Smooth muscle cell (in vitro differentiated cells): ENCODE results near the gene AGAP1. TPM values are rescaled to one million over a fixed set of nuclear protein-coding genes. Genes with fewer than 3 reads are reported as not detected.

Source experiments
- DNase-seq: peaks from one replicate; lab custom pipeline; 2025; ENCODE audit not compliant: unreplicated experiment; lab: John Stamatoyannopoulos, UW
- H2AFZ ChIP-seq: fragments of 200-600 bp; sonication (generic); 2 replicates; pipeline ENCODE4 v1.6.0; 2016; ENCODE audit warnings: antibody characterized with exemption, low read depth, mild to moderate bottlenecking
- H3F3A ChIP-seq: fragments of 200-600 bp; sonication (generic); 2 replicates; pipeline ENCODE4 v1.6.0; 2017; ENCODE audit warnings: antibody characterized with exemption, low read depth
- H3K27ac ChIP-seq: fragments of 200-600 bp; sonication (generic); 2 replicates; pipeline ENCODE4 v1.5.1; 2016; ENCODE audit warnings: low read depth, mild to moderate bottlenecking
- H3K27me3 ChIP-seq: fragments of 200-600 bp; sonication (generic); 2 replicates; pipeline ENCODE4 v1.6.1; 2016; ENCODE audit warnings: low read depth, mild to moderate bottlenecking
- H3K36me3 ChIP-seq: fragments of 200-600 bp; sonication (generic); 2 replicates; pipeline ENCODE4 v1.5.1; 2016; ENCODE audit warnings: low read depth
- H3K4me1 ChIP-seq: fragments of 200-600 bp; sonication (generic); 2 replicates; pipeline ENCODE4 v1.5.1; 2016; ENCODE audit warnings: low read depth
- H3K4me2 ChIP-seq: fragments of 200-600 bp; sonication (generic); 2 replicates; pipeline ENCODE4 v1.6.0; 2016; ENCODE audit warnings: mild to moderate bottlenecking
- H3K4me3 ChIP-seq: fragments of 200-600 bp; sonication (generic); 2 replicates; pipeline ENCODE4 v1.5.1; 2016; ENCODE audit warnings: mild to moderate bottlenecking
- H3K79me2 ChIP-seq: fragments of 200-600 bp; sonication (generic); 2 replicates; pipeline ENCODE4 v1.6.0; 2016; ENCODE audit warnings: low read depth, mild to moderate bottlenecking
- H3K9ac ChIP-seq: fragments of 200-600 bp; sonication (generic); 2 replicates; pipeline ENCODE4 v1.6.0; 2016; ENCODE audit warnings: low read depth
- H3K9me3 ChIP-seq: fragments of 200-600 bp; sonication (generic); replicated peaks from 2 replicates; pipeline ENCODE4 v1.5.1; 2016; ENCODE audit warnings: low read depth
- H4K20me1 ChIP-seq: fragments of 200-600 bp; sonication (generic); 2 replicates; pipeline ENCODE4 v1.6.0; 2016; ENCODE audit warnings: low read depth
- WGBS: methylation state at CpG from one replicate; pipeline ENCODE4 v1.1.7; 2016; ENCODE audit warnings: low lambda C conversion rate; 5-methylcytosine and 5-hydroxymethylcytosine counted together
- polyA plus RNA-seq: library from polyadenylated mRNA; unstranded; fragments of >200 nt; fragmentation: Nextera tagmentation; extraction: Ambion mirVana; gene quantifications from 2 replicates; pipeline ENCODE4 v1.2.1, GENCODE V29; 2016
- total RNA-seq: library from RNA; depleted of rRNA; stranded (reverse); fragments of >200 nt; gene quantifications from 2 replicates; pipeline ENCODE4 v1.2.3, GENCODE V29; 2014
- TF ChIP-seq, protein P1 (sequence below): fragments of 200-600 bp; sonication (generic); IDR thresholded peaks from 2 replicates; pipeline ENCODE4 v1.5.1; 2017; ENCODE audit warnings: borderline replicate concordance, mild to moderate bottlenecking, antibody characterized with exemption; ENCODE audit not compliant: insufficient read depth, poor library complexity, severe bottlenecking

AGAP1 gene
- total and polyA plus RNA-seq, 2 experiments from 2014 or later, result 3.9 to 9.8 TPM

DNA sequence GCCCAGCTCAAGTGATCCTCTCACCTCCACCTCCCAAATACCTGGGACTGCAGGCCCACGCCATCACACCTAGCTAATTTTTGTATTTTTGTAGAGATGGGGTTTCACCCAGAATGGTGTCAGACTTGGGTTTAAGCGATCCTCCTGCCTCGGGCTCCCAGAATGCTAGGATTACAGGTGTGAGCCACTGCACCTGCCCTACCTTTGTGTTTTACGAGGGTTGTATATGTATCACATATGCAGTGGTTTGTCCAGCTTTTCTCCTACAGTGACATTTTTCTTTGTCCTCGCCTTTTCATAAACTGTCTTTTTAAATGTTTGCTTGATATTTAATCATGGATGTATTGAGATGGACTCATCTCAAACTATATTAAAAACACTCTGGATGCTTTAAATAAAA lies 38.5 kb downstream of the AGAP1 start:
- H3K4me1 ChIP-seq, result peaks cover 4% of the 10 kb centered on the region
- H3K36me3 ChIP-seq, result no peaks in the 10 kb centered on the region
- no peak overlapping the region for H3K4me2 ChIP-seq
- H3K9ac ChIP-seq, result no peak overlapping the region
- no peaks in the 10 kb centered on the region for H3F3A ChIP-seq
- no peak overlapping the region for H2AFZ ChIP-seq
- WGBS, result 97% methylated on average over 5 of the region's 5 CpGs
- no peaks in the 10 kb centered on the region for H3K27me3 ChIP-seq
- H3K79me2 ChIP-seq, result peaks cover 61% of the 10 kb centered on the region
- H3K4me3 ChIP-seq, result no peak overlapping the region
- DNase-seq, result no peak
- H3K27ac ChIP-seq, result no peak overlapping the region
- H3K9me3 ChIP-seq, result no peaks in the 10 kb centered on the region
- TF ChIP-seq, protein P1, sequence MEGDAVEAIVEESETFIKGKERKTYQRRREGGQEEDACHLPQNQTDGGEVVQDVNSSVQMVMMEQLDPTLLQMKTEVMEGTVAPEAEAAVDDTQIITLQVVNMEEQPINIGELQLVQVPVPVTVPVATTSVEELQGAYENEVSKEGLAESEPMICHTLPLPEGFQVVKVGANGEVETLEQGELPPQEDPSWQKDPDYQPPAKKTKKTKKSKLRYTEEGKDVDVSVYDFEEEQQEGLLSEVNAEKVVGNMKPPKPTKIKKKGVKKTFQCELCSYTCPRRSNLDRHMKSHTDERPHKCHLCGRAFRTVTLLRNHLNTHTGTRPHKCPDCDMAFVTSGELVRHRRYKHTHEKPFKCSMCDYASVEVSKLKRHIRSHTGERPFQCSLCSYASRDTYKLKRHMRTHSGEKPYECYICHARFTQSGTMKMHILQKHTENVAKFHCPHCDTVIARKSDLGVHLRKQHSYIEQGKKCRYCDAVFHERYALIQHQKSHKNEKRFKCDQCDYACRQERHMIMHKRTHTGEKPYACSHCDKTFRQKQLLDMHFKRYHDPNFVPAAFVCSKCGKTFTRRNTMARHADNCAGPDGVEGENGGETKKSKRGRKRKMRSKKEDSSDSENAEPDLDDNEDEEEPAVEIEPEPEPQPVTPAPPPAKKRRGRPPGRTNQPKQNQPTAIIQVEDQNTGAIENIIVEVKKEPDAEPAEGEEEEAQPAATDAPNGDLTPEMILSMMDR, result no peak
- peaks cover 93% of the 10 kb centered on the region for H4K20me1 ChIP-seq

DNA sequence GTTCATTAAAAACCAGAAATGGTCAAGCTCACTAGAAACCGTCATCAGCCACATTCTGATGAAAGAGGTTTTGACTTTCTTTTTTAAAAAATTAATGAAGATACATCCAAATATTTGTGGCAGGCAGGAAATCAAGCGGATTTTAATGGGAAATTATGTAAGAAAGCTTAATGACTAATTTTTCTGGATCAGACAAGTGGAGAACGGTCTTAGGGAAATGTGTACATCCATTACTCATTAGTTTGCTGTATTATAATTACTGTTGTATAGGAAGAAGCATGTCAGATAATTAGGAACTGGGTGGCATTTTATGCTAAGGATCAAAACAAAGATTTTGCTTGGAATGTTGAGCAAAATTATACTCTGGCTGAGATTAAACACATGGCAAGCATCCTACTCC lies 39.4 kb downstream of the AGAP1 start:
- H3K9ac ChIP-seq, result no peak overlapping the region
- H4K20me1 ChIP-seq, result peaks cover 93% of the 10 kb centered on the region
- H3K79me2 ChIP-seq, result peaks cover 64% of the 10 kb centered on the region
- no peak overlapping the region for H2AFZ ChIP-seq
- no peaks in the 10 kb centered on the region for H3K9me3 ChIP-seq
- no peaks in the 10 kb centered on the region for H3K27me3 ChIP-seq
- H3K27ac ChIP-seq, result no peak overlapping the region
- H3K4me2 ChIP-seq, result no peak overlapping the region
- TF ChIP-seq, protein P1, result no peak
- no peak overlapping the region for H3K4me3 ChIP-seq
- no peaks in the 10 kb centered on the region for H3F3A ChIP-seq
- no peaks in the 10 kb centered on the region for H3K4me1 ChIP-seq
- no peak for DNase-seq
- 87% methylated on average over 3 of the region's 3 CpGs for WGBS
- H3K36me3 ChIP-seq, result no peaks in the 10 kb centered on the region

DNA sequence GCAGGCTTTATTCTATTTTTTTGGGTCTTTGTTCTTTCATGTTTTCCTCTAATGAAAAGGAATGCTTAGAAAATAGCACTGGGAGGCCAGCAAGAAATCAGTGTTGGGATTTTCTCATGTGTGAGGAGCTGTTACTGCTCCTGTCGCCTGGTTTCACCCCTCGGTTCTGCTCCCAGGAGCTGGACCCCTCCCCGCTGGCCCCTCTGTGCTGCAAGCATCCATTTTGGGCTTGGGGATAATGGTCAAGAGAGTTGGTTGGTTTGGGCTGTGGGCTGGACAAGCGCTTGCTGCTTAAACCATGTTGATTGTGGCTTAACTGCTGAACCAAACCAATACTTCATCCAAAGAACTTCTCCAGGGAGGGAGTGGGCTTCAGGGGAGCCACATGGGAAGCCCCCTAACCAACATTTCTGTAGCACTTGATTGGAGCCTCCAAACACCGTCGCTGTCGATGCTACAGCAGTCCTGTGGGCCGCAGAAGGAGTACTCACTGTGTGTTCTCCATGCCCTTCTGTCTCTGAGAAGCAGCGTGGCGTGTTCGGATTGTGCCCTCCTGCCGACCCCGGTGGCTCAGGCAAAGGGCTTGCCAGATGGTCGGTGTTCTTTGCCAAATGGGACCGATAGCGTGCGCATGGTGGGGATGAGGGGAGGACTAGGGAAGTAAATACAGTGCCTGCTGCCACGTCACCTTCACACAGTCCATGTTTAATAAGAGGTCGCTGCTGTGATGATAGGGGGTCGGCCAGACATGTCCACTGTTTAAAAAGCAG lies 40.0 kb downstream of the AGAP1 start:
- Histone ChIP-seq H3K27me3 (no peaks in the 10 kb centered on the region), H3K79me2 (peaks cover 66% of the 10 kb centered on the region), H3K4me2 (no peak overlapping the region), H2AFZ (no peak overlapping the region), H4K20me1 (peaks cover 94% of the 10 kb centered on the region), H3K9ac (no peak overlapping the region), H3K27ac (no peak overlapping the region), H3F3A (no peaks in the 10 kb centered on the region), H3K4me1 (no peaks in the 10 kb centered on the region), H3K36me3 (no peaks in the 10 kb centered on the region), H3K4me3 (no peak overlapping the region), H3K9me3 (no peaks in the 10 kb centered on the region)
- TF ChIP-seq, protein P1, result no peak
- 97% methylated on average over 20 of the region's 20 CpGs for WGBS
- DNase-seq, result no peak
